Glutamatergic neuron (in vitro differentiated cells): ENCODE data around the gene CDC45. TPM values are rescaled to one million over a fixed set of nuclear protein-coding genes. Genes with fewer than 3 reads are reported as not detected.

Experiments
- DNase-seq: peaks from one replicate; pipeline ENCODE4 v3.0.0; 2022
- H3K27ac Mint-ChIP-seq: one replicate; pipeline ENCODE4 v1.8.0; 2020; ENCODE audit warnings: mild to moderate bottlenecking, mixed read lengths, inconsistent platforms; ENCODE audit not compliant: unreplicated experiment
- H3K27me3 Mint-ChIP-seq: one replicate; pipeline ENCODE4 v1.8.0; 2020; ENCODE audit warnings: mild to moderate bottlenecking, moderate library complexity, mixed read lengths, inconsistent platforms; ENCODE audit not compliant: unreplicated experiment
- H3K36me3 Mint-ChIP-seq: one replicate; pipeline ENCODE4 v1.8.0; 2020; ENCODE audit warnings: mild to moderate bottlenecking, mixed read lengths, inconsistent platforms; ENCODE audit not compliant: unreplicated experiment
- H3K4me1 Mint-ChIP-seq: one replicate; pipeline ENCODE4 v1.8.0; 2020; ENCODE audit warnings: mild to moderate bottlenecking, low read depth, mixed read lengths, inconsistent platforms; ENCODE audit not compliant: unreplicated experiment
- H3K4me3 Mint-ChIP-seq: one replicate; pipeline ENCODE4 v1.8.0; 2020; ENCODE audit warnings: mild to moderate bottlenecking, mixed read lengths, inconsistent platforms; ENCODE audit not compliant: unreplicated experiment
- H3K9me3 Mint-ChIP-seq: one replicate; pipeline ENCODE4 v1.8.0; 2020; ENCODE audit warnings: mild to moderate bottlenecking, moderate library complexity, mixed read lengths, inconsistent platforms; ENCODE audit not compliant: unreplicated experiment
- total RNA-seq: library from RNA; stranded (reverse); fragmentation: NEBNext Ultra II Directional; extraction: Animal tissue kit (Norgen Biotek cat#: 25700); gene quantifications from one replicate; pipeline ENCODE4 v1.2.1, GENCODE V29; 2021; ENCODE audit not compliant: unreplicated experiment
- TF ChIP-seq, protein P1 (sequence below): fragments of 200-600 bp; sonication (generic); IDR thresholded peaks from one replicate; pipeline ENCODE4 v1.5.0; 2021; ENCODE audit not compliant: partially characterized antibody, unreplicated experiment

The CDC45 gene
- total RNA-seq, 1 donor from 2014 or later, result 3.5 TPM

DNA sequence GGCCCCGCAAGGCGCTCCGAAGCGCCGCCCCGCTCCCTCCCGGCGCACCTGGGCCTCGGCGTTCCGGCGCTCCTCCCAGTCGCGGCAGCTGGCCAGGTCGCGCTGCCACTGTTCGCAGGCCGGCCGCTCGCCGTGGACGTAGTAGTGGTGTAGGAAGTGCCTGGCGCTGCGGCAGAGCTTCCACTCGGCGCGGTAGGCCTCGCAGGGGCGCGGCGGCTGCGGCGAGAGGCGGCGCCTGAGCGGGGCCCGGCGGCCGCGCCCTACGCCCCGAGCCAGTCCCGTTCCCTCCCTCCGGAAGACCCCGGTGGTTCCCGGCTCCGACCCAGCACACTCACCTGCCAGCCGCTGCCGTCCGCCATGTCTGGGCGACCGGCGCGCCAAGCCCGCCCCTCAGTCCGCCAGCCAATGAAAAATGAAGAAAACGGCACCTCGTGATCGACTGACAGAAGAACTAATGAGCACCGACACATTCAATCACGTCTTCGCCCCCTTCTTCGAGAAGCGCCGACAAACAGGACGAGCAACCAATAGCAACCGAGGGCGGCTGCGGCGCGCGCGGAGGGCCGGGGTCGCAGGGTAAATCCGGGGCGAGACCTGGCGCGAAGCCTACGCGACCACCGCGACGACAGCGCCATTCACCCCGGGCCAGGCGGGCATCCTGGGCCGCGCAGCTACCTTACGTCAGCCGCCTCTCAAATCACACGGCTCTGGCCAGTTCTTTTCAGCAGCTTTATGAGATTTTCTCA lies 32.2 kb upstream of the CDC45 start, which contains the start of gene C22orf39:
Gene C22orf39, minus strand, starts transcription at position 382 of the 746 bp plus-strand sequence. Its CDS starts 23 bp downstream, at position 359.
- H3K4me1 Mint-ChIP-seq, result peaks cover 28% of the 10 kb centered on the region
- peaks cover 8% of the 10 kb centered on the region for H3K9me3 Mint-ChIP-seq
- H3K27me3 Mint-ChIP-seq, result peaks cover 11% of the 10 kb centered on the region
- TF ChIP-seq, protein P1, sequence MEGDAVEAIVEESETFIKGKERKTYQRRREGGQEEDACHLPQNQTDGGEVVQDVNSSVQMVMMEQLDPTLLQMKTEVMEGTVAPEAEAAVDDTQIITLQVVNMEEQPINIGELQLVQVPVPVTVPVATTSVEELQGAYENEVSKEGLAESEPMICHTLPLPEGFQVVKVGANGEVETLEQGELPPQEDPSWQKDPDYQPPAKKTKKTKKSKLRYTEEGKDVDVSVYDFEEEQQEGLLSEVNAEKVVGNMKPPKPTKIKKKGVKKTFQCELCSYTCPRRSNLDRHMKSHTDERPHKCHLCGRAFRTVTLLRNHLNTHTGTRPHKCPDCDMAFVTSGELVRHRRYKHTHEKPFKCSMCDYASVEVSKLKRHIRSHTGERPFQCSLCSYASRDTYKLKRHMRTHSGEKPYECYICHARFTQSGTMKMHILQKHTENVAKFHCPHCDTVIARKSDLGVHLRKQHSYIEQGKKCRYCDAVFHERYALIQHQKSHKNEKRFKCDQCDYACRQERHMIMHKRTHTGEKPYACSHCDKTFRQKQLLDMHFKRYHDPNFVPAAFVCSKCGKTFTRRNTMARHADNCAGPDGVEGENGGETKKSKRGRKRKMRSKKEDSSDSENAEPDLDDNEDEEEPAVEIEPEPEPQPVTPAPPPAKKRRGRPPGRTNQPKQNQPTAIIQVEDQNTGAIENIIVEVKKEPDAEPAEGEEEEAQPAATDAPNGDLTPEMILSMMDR, result no peak
- H3K36me3 Mint-ChIP-seq, result peaks cover 4% of the 10 kb centered on the region
- H3K27ac Mint-ChIP-seq, result peak within 1 kb of the TSS; percentile 100
- peak; percentile 91 for DNase-seq
- peak within 1 kb of the TSS; percentile 99 for H3K4me3 Mint-ChIP-seq

DNA sequence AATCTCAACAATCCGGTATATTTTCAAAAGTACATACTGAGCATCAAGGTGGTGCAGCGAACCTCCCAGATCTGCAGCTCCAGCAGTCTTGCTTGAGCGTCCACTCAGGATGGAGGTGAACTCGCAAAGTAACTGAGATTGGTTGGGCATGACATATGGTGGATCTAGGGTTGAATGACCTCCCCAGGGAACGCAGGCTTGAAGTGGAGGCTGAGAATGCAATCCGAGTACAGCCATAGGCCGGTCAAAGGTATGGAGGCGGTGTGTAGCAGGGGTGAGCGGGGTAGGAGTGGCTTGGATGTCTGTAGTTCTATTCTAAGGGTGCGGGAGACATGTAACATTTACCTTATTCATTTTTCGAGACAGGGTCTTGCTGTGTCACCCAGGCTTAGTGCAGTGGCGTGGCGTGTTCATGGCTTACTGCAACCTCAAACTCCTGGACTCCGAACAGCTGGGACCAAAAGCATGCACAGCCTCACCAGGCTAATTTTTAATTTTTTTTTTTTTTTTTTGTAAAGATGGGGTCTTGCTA lies 31.6 kb upstream of the CDC45 start:
- Mint-ChIP-seq H3K9me3 (peaks cover 8% of the 10 kb centered on the region), H3K36me3 (peaks cover 4% of the 10 kb centered on the region), H3K4me1 (peaks cover 28% of the 10 kb centered on the region), H3K4me3 (peak overlapping the region; percentile 94), H3K27ac (peak overlapping the region; percentile 100), H3K27me3 (peaks cover 11% of the 10 kb centered on the region)
- peak; percentile 65 for DNase-seq
- TF ChIP-seq, protein P1, result no peak

DNA sequence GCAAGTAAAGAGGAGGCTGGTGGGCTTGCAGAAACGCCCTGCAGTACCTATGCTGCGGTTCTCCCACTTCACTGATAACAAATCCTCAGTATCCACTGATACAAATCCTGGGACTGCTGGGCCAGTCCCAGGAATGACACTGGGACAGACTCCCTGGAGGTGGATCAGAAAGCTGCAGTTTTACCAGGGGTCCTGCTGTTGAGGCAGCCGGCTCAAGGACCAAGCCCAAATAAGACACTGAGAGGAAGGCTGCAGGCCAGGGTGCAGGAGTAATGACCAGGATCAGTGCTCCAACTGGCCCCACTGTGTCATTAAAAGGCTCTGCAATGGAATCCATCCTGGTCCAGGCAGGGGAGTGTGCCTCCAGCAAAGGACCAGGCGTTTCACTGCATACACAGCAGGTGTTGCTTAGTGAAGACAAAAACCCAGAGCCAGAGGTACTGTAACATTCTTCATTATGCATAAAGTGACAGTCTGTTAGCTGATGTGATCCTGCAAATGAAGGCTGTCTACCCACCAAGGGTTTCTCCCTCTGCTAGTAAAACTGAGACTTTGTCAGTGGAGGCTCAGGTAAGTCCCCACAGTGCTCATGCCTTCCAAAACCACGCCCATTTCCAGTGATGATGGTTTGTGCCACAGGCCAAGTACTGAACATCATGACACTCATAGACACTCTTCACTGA lies 30.8 kb upstream of the CDC45 start:
- Mint-ChIP-seq H3K27ac (peak overlapping the region; percentile 100), H3K36me3 (peaks cover 4% of the 10 kb centered on the region), H3K4me3 (peak overlapping the region; percentile 94), H3K9me3 (peaks cover 8% of the 10 kb centered on the region), H3K27me3 (peaks cover 11% of the 10 kb centered on the region), H3K4me1 (peaks cover 25% of the 10 kb centered on the region)
- TF ChIP-seq, protein P1, result no peak
- no peak for DNase-seq

DNA sequence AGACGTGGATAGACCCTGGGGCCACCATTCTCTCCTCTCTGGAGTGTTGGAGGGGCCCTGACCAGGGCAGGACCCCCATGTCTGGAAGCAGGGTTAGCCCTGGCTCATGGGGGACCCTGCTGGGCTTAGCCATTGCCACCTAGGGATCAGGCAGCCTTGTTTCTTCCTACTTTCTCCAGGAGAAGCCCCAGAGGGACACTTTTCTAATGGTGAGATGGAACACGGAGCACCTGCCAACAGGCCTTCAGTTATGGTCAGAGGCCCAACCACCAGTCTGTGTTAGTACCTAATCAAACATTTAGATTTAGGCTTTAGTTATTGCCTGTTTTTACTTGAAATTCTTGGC lies 30.3 kb upstream of the CDC45 start:
- H3K27ac Mint-ChIP-seq, result peak overlapping the region; percentile 38
- peaks cover 11% of the 10 kb centered on the region for H3K27me3 Mint-ChIP-seq
- no peak for DNase-seq
- TF ChIP-seq, protein P1, result no peak
- H3K4me3 Mint-ChIP-seq, result peak overlapping the region; percentile 74
- peaks cover 23% of the 10 kb centered on the region for H3K4me1 Mint-ChIP-seq
- H3K9me3 Mint-ChIP-seq, result peaks cover 8% of the 10 kb centered on the region
- H3K36me3 Mint-ChIP-seq, result peaks cover 2% of the 10 kb centered on the region
